Measurements from ENCODE around the gene MLANA. TPM values are rescaled to one million over a fixed set of nuclear protein-coding genes. Genes with fewer than 3 reads are reported as not detected.

MLANA gene
- polyA plus RNA-seq, 1 experiment: not detected

GRCh38 chr9:5868235-5868634 is 22.5 kb upstream of the MLANA start:
- Histone ChIP-seq H3K27me3 (ENCODE audit: control insufficient read depth, insufficient read depth, low read length) (no peaks in the 10 kb centered on the region), H3K36me3 (ENCODE audit: control insufficient read depth, insufficient read depth, low read length) (no peaks in the 10 kb centered on the region), H3K4me3 (ENCODE audit: low read depth, low read length) (no peak overlapping the region)
- CTCF ChIA-PET: no interaction called here
- no peak for DNase-seq (ENCODE audit: low read depth)
- POLR2A ChIA-PET: no interaction called here
- TF ChIP-seq CTCF (IDR thresholded peaks at IDR 0.05; ENCODE audit: insufficient read depth, low read depth, low read length): no peak

- CTCF ChIA-PET: interaction anchor here (0.8 to 1.8 kb wide), 6 partner anchors 9 to 37 kb away, joined by 3 to 5 read pairs (median 3); partner anchors contain the start of gene ERMP1
- POLR2A ChIA-PET: no interaction called here
- Histone ChIP-seq H3K27me3 (ENCODE audit: control insufficient read depth, insufficient read depth, low read length) (no peaks in the 10 kb centered on the region), H3K4me3 (ENCODE audit: low read depth, low read length) (no peak overlapping the region), H3K36me3 (ENCODE audit: control insufficient read depth, insufficient read depth, low read length) (no peaks in the 10 kb centered on the region)
- 0 out of 2 replicates have a peak, but pooled peaks have one; percentile 21 for TF ChIP-seq CTCF (IDR thresholded peaks at IDR 0.05; ENCODE audit: insufficient read depth, low read depth, low read length)
- DNase-seq (ENCODE audit: low read depth): no peak
Measured at GRCh38 chr9:5869315-5870019, 21.2 kb upstream of the MLANA start.

- DNase-seq (ENCODE audit: low read depth): no peak
- TF ChIP-seq CTCF (IDR thresholded peaks at IDR 0.05; ENCODE audit: insufficient read depth, low read depth, low read length): no peak
- Histone ChIP-seq H3K27me3 (ENCODE audit: control insufficient read depth, insufficient read depth, low read length) (no peaks in the 10 kb centered on the region), H3K4me3 (ENCODE audit: low read depth, low read length) (no peak overlapping the region), H3K36me3 (ENCODE audit: control insufficient read depth, insufficient read depth, low read length) (no peaks in the 10 kb centered on the region)
- CTCF ChIA-PET: interaction anchor here (1.7 to 2.5 kb wide), 3 partner anchors 8 to 19 kb away, joined by 4 to 10 read pairs (median 5); no protein-coding TSS in a partner anchor
- POLR2A ChIA-PET: no interaction called here
Measured at GRCh38 chr9:5870020-5870339, 20.7 kb upstream of the MLANA start.

GRCh38 chr9:5870691-5871090 is 20.0 kb upstream of the MLANA start:
- ChIA-PET POLR2A (no interaction called here), CTCF (interaction anchor here (1.7 to 2.5 kb wide), 3 partner anchors 7 to 19 kb away, joined by 4 to 10 read pairs (median 5); no protein-coding TSS in a partner anchor)
- H3K4me3 ChIP-seq (ENCODE audit: low read depth, low read length): no peak overlapping the region
- TF ChIP-seq CTCF (IDR thresholded peaks at IDR 0.05; ENCODE audit: insufficient read depth, low read depth, low read length): no peak
- no peaks in the 10 kb centered on the region for H3K27me3 ChIP-seq (ENCODE audit: control insufficient read depth, insufficient read depth, low read length)
- no peaks in the 10 kb centered on the region for H3K36me3 ChIP-seq (ENCODE audit: control insufficient read depth, insufficient read depth, low read length)
- DNase-seq (ENCODE audit: low read depth): no peak

GRCh38 chr9:5871785-5872184 is 18.9 kb upstream of the MLANA start:
- no peaks in the 10 kb centered on the region for H3K36me3 ChIP-seq (ENCODE audit: control insufficient read depth, insufficient read depth, low read length)
- no peak overlapping the region for H3K4me3 ChIP-seq (ENCODE audit: low read depth, low read length)
- H3K27me3 ChIP-seq (ENCODE audit: control insufficient read depth, insufficient read depth, low read length): no peaks in the 10 kb centered on the region
- no peak for DNase-seq (ENCODE audit: low read depth)
- ChIA-PET POLR2A (no interaction called here), CTCF (interaction anchor here (0.7 to 2.5 kb wide), 3 partner anchors 12 to 14 kb away, joined by 3 to 10 read pairs (median 7); no protein-coding TSS in a partner anchor)
- no peak for TF ChIP-seq CTCF (IDR thresholded peaks at IDR 0.05; ENCODE audit: insufficient read depth, low read depth, low read length)

All from BJ (cell line).